ENCODE results near the gene KCNJ13. TPM values are rescaled to one million over a fixed set of nuclear protein-coding genes. Genes with fewer than 3 reads are reported as not detected.

The KCNJ13 gene
- total RNA-seq, 4 donors from 2014 or later: not detected

DNA sequence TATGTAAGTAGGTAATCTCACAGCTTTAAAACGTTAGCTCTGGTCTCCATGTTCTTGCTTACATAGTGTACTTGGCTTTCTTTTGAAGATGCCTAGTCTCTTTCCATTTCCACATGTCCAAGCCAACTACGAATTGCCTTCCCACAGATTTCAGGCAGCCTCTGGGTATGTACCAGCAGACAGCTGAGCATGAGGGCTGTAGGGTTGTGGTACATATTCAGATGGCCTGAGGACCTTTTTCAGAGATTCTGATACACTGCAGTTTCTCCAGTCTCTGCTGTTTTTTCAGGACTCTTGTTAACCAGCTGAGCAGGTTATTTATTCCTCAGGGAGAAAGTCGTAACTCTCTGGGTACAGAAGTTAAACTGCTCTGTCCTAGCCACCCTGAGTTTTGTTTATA, 3.1 kb upstream of the KCNJ13 start:
- H3K4me3 ChIP-seq: no peak overlapping the region
- 48 to 53% methylated on average over 3 of the region's 3 CpGs for WGBS, 2 donors (ENCODE audit: low coverage in 1 of 2)
- peaks cover 4 to 19% (median 9%) of the 10 kb centered on the region in 4 donors for H3K4me1 ChIP-seq
- intact Hi-C loops (cut with DNase I; ENCODE audit: low total_unique reads): no loop called here
- peak overlapping the region in 2 of 4 donors; percentile 11 to 22 for H3K27ac ChIP-seq
- H3K9me3 ChIP-seq: no peaks in the 10 kb centered on the region
- H3K36me3 ChIP-seq: no peaks in the 10 kb centered on the region
- no peak for DNase-seq
- TF ChIP-seq POLR2A (IDR thresholded peaks at IDR 0.05) (no peak), CTCF (IDR thresholded peaks at IDR 0.05) (no peak), POLR2AphosphoS5 (IDR thresholded peaks at IDR 0.05) (no peak), EP300 (IDR thresholded peaks at IDR 0.05; ENCODE audit: low read depth) (no peak)
- H3K27me3 ChIP-seq: no peaks in the 10 kb centered on the region
- in situ Hi-C loops (cut with MboI; ENCODE audit: low pct_ligation_motif_present in 1 of 4, low pct_unique_long_range_greater_than_20kb in 1 of 4, low sequenced_read_pairs in 3 of 4): no loop called here

GRCh38 chr2:232777276-232777675, 911 bp upstream of the KCNJ13 start:
- WGBS, 2 donors (ENCODE audit: low coverage in 1 of 2): 87 to 90% methylated on average over 5 of the region's 5 CpGs
- DNase-seq: no peak
- Histone ChIP-seq H3K9me3 (no peaks in the 10 kb centered on the region), H3K36me3 (no peaks in the 10 kb centered on the region), H3K4me3 (no peak overlapping the region), H3K27ac (no peak overlapping the region), H3K4me1 (peaks cover 4 to 19% (median 9%) of the 10 kb centered on the region in 4 donors), H3K27me3 (no peaks in the 10 kb centered on the region)
- in situ Hi-C loops (cut with MboI; ENCODE audit: low pct_ligation_motif_present in 1 of 4, low pct_unique_long_range_greater_than_20kb in 1 of 4, low sequenced_read_pairs in 3 of 4) (no loop called here), intact Hi-C loops (cut with DNase I; ENCODE audit: low total_unique reads) (no loop called here)
- no peak for TF ChIP-seq POLR2A (IDR thresholded peaks at IDR 0.05)
- no peak for TF ChIP-seq POLR2AphosphoS5 (IDR thresholded peaks at IDR 0.05)
- no peak for TF ChIP-seq CTCF (IDR thresholded peaks at IDR 0.05)
- TF ChIP-seq EP300 (IDR thresholded peaks at IDR 0.05; ENCODE audit: low read depth): no peak

DNA sequence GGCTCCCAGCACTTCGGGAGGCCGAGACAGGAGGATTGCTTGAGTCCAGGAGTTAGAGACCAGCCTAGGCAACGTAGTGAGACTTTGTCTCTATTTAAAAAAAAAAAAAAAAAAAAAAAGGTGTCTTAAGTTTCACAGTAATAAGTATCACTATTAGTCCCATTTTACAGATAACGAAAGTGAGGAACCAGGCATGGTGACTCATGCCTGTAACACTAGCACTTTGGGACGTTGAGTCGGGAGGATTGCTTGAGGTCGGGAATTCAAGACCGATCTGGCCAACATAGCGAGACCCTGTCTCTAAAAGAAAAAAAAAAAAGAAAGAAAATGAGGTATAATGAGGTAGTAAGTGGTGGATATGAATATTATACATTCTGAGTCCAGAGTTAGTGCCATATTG, 2.5 kb downstream of the KCNJ13 start:
- intact Hi-C loops (cut with DNase I; ENCODE audit: low total_unique reads): no loop called here
- Histone ChIP-seq H3K27me3 (no peaks in the 10 kb centered on the region), H3K27ac (no peak overlapping the region), H3K4me3 (no peak overlapping the region), H3K36me3 (peaks cover 0 to 11% (median 3%) of the 10 kb centered on the region in 4 donors), H3K9me3 (no peaks in the 10 kb centered on the region), H3K4me1 (peaks cover 0 to 4% (median 0%) of the 10 kb centered on the region in 4 donors)
- DNase-seq: no peak
- in situ Hi-C loops (cut with MboI; ENCODE audit: low pct_ligation_motif_present in 1 of 4, low pct_unique_long_range_greater_than_20kb in 1 of 4, low sequenced_read_pairs in 3 of 4): no loop called here
- TF ChIP-seq POLR2A (IDR thresholded peaks at IDR 0.05) (no peak), POLR2AphosphoS5 (IDR thresholded peaks at IDR 0.05) (no peak), EP300 (IDR thresholded peaks at IDR 0.05; ENCODE audit: low read depth) (no peak), CTCF (IDR thresholded peaks at IDR 0.05) (no peak)
- WGBS, 2 donors (ENCODE audit: low coverage in 1 of 2): 86 to 89% methylated on average over 7 to 9 of the region's 9 CpGs

- Histone ChIP-seq H3K4me1 (peaks cover 0 to 4% (median 0%) of the 10 kb centered on the region in 4 donors), H3K36me3 (peaks cover 0 to 11% (median 3%) of the 10 kb centered on the region in 4 donors), H3K9me3 (no peaks in the 10 kb centered on the region), H3K27ac (no peak overlapping the region), H3K4me3 (no peak overlapping the region), H3K27me3 (no peaks in the 10 kb centered on the region)
- DNase-seq: no peak
- intact Hi-C loops (cut with DNase I; ENCODE audit: low total_unique reads) (no loop called here), in situ Hi-C loops (cut with MboI; ENCODE audit: low pct_ligation_motif_present in 1 of 4, low pct_unique_long_range_greater_than_20kb in 1 of 4, low sequenced_read_pairs in 3 of 4) (no loop called here)
- no peak for TF ChIP-seq POLR2A (IDR thresholded peaks at IDR 0.05)
- TF ChIP-seq POLR2AphosphoS5 (IDR thresholded peaks at IDR 0.05): no peak
- no peak for TF ChIP-seq CTCF (IDR thresholded peaks at IDR 0.05)
- TF ChIP-seq EP300 (IDR thresholded peaks at IDR 0.05; ENCODE audit: low read depth): no peak
- WGBS, 2 donors (ENCODE audit: low coverage in 1 of 2): 81 to 86% methylated on average over 2 of the region's 2 CpGs
Observed at GRCh38 chr2:232772531-232772930, 3.8 kb downstream of the KCNJ13 start.

Measured in transverse colon (tissue), 4 donors.